ENCODE measurements around the gene CNTNAP2. TPM values are rescaled to one million over a fixed set of nuclear protein-coding genes. Genes with fewer than 3 reads are reported as not detected.

CNTNAP2 gene
- total RNA-seq, 1 experiment from 2014 or later = 0.03 TPM

DNA sequence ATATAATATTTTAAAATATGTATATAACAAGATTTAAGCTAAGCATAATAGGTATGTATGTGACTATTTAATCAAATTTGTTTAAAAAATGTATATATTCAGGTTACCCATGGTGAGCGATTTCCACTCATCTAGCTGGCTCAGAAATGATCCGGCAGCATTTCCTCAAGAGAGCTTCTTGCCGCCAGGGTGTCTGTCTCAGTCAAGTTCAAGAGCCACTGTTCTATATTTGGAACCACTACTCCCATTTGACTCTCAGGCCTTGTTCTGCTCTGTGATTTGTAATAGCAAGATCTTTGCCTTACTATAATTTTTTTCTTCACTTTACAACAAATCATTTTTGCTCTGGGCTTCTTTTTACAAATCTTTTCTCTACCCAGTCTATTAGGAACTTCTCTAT is 48.7 kb upstream of the CNTNAP2 start (continued):
- TF ChIP-seq, protein P1, sequence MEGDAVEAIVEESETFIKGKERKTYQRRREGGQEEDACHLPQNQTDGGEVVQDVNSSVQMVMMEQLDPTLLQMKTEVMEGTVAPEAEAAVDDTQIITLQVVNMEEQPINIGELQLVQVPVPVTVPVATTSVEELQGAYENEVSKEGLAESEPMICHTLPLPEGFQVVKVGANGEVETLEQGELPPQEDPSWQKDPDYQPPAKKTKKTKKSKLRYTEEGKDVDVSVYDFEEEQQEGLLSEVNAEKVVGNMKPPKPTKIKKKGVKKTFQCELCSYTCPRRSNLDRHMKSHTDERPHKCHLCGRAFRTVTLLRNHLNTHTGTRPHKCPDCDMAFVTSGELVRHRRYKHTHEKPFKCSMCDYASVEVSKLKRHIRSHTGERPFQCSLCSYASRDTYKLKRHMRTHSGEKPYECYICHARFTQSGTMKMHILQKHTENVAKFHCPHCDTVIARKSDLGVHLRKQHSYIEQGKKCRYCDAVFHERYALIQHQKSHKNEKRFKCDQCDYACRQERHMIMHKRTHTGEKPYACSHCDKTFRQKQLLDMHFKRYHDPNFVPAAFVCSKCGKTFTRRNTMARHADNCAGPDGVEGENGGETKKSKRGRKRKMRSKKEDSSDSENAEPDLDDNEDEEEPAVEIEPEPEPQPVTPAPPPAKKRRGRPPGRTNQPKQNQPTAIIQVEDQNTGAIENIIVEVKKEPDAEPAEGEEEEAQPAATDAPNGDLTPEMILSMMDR (IDR thresholded peaks at IDR 0.05) = no peak

DNA sequence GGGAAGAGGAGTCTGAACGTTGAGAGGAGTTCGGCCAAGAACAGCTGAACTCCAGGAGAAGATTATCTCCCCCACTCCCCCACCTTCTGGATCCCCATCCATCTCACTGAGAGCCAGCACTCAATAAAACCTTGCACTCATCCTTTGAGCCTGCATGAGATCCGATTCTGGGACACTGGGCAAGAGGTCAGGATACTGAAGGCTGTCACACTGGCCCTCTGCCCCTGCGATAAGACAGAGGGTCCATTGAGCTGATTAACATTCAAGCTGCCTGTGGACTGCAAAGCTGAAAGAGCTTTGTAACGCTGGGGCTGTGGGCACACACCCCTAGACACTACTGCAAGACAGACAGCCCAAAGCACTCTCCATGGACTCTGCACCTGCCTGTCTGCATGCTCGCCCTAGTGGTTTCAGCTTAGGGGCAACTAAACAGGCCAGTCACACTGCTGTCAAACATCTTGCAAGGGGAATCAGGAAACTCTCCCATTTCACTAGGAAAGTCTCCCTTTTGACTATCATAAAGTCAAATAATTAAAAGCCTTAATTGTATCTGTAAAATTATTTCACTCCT is 42.3 kb upstream of the CNTNAP2 start:
- Histone ChIP-seq H3K36me3 (ENCODE audit: control insufficient read depth, insufficient read depth, low read length) (no peaks in the 10 kb centered on the region), H3K4me1 (ENCODE audit: control insufficient read depth, insufficient read depth, low read length) (no peaks in the 10 kb centered on the region), H3K27ac (ENCODE audit: low read length) (no peak overlapping the region), H3K9me3 (ENCODE audit: control insufficient read depth, insufficient read depth, low read depth, low read length) (no peaks in the 10 kb centered on the region), H3K4me3 (ENCODE audit: low read depth in 2 of 2, low read length in 2 of 2) (no peak overlapping the region), H3K27me3 (ENCODE audit: control insufficient read depth, insufficient read depth, low read length) (no peaks in the 10 kb centered on the region)
- BruUV-seq (replicated peaks) = no TSS peak
- ATAC-seq = no peak
- CTCF ChIA-PET = no interaction called here
- POLR2A ChIA-PET = no interaction called here
- TF ChIP-seq SIN3A (IDR thresholded peaks at IDR 0.05; ENCODE audit: borderline replicate concordance, insufficient read depth, low read depth, low read length) (no peak), POLR2AphosphoS5 (IDR thresholded peaks at IDR 0.05; ENCODE audit: low read depth, low read length) (no peak), TCF7L2 (IDR thresholded peaks at IDR 0.05; ENCODE audit: low read depth, low read length) (no peak)
- TF ChIP-seq, protein P1 (IDR thresholded peaks at IDR 0.05) = no peak
- TF ChIP-seq, protein P2, sequence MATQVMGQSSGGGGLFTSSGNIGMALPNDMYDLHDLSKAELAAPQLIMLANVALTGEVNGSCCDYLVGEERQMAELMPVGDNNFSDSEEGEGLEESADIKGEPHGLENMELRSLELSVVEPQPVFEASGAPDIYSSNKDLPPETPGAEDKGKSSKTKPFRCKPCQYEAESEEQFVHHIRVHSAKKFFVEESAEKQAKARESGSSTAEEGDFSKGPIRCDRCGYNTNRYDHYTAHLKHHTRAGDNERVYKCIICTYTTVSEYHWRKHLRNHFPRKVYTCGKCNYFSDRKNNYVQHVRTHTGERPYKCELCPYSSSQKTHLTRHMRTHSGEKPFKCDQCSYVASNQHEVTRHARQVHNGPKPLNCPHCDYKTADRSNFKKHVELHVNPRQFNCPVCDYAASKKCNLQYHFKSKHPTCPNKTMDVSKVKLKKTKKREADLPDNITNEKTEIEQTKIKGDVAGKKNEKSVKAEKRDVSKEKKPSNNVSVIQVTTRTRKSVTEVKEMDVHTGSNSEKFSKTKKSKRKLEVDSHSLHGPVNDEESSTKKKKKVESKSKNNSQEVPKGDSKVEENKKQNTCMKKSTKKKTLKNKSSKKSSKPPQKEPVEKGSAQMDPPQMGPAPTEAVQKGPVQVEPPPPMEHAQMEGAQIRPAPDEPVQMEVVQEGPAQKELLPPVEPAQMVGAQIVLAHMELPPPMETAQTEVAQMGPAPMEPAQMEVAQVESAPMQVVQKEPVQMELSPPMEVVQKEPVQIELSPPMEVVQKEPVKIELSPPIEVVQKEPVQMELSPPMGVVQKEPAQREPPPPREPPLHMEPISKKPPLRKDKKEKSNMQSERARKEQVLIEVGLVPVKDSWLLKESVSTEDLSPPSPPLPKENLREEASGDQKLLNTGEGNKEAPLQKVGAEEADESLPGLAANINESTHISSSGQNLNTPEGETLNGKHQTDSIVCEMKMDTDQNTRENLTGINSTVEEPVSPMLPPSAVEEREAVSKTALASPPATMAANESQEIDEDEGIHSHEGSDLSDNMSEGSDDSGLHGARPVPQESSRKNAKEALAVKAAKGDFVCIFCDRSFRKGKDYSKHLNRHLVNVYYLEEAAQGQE (IDR thresholded peaks at IDR 0.05; ENCODE audit: insufficient read depth in 1 of 2, low read depth in 2 of 2, low read length in 1 of 2) = no peak
- DNase-seq (ENCODE audit: low read depth, low spot score) = no peak
- intact Hi-C loops (cut with micrococcal nuclease; ENCODE audit: unreplicated experiment) (no loop called here), in situ Hi-C loops (cut with HindIII; ENCODE audit: low pct_unique_long_range_greater_than_20kb, low sequenced_read_pairs) (no loop called here)

DNA sequence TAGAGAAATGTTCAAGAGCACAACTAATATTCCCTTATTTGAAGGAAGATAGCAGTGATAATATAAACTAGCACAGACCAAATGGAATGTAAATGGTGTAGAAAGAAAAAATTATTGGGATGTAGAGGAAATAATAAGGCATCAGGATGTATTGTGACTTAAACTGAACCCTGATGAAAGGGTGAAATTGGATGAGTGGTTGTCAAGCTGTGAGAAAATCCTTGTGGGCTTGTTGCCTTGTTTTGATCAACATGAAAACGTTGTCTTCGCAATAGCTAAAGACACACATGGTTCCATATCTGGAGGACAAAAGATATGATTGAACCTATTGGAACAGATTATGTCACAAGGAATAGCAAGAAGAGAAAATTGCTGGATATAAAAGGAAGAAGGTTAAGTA is 40.3 kb upstream of the CNTNAP2 start:
- DNase-seq (ENCODE audit: low read depth, low spot score) = no peak
- intact Hi-C loops (cut with micrococcal nuclease; ENCODE audit: unreplicated experiment) (no loop called here), in situ Hi-C loops (cut with HindIII; ENCODE audit: low pct_unique_long_range_greater_than_20kb, low sequenced_read_pairs) (no loop called here)
- Histone ChIP-seq H3K36me3 (ENCODE audit: control insufficient read depth, insufficient read depth, low read length) (no peaks in the 10 kb centered on the region), H3K27ac (ENCODE audit: low read length) (no peak overlapping the region), H3K4me3 (ENCODE audit: low read depth in 2 of 2, low read length in 2 of 2) (no peak overlapping the region), H3K4me1 (ENCODE audit: control insufficient read depth, insufficient read depth, low read length) (no peaks in the 10 kb centered on the region), H3K9me3 (ENCODE audit: control insufficient read depth, insufficient read depth, low read depth, low read length) (no peaks in the 10 kb centered on the region), H3K27me3 (ENCODE audit: control insufficient read depth, insufficient read depth, low read length) (no peaks in the 10 kb centered on the region)
- no TSS peak for BruUV-seq (replicated peaks)
- ChIA-PET CTCF (no interaction called here), POLR2A (no interaction called here)
- no peak for ATAC-seq
- TF ChIP-seq POLR2AphosphoS5 (IDR thresholded peaks at IDR 0.05; ENCODE audit: low read depth, low read length) = no peak
